Neural cell (in vitro differentiated cells): ENCODE data around the gene SLC37A2.

Source experiments
- CTCF ChIP-seq: fragments of 450-650 bp; IDR thresholded peaks from 2 replicates; pipeline ENCODE4 v1.5.1; 2014; ENCODE audit warnings: antibody characterized with exemption, mild to moderate bottlenecking, moderate library complexity; ENCODE audit not compliant: poor library complexity, severe bottlenecking
- EZH2 ChIP-seq: fragments of 200-600, 300-800 bp; shearing (Covaris generic), sonication (generic); IDR thresholded peaks from 2 replicates; pipeline ENCODE4 v1.6.1; 2014; ENCODE audit warnings: antibody characterized with exemption, low read length, borderline replicate concordance, mild to moderate bottlenecking; ENCODE audit not compliant: insufficient read depth, poor library complexity, severe bottlenecking
- MXI1 ChIP-seq: fragments of 450-650 bp; conservative IDR thresholded peaks from 2 replicates; pipeline ENCODE4 v1.6.1; 2014; ENCODE audit warnings: antibody characterized with exemption, mild to moderate bottlenecking; ENCODE audit not compliant: poor library complexity, severe bottlenecking
- POLR2AphosphoS5 ChIP-seq: IDR thresholded peaks from 2 replicates; pipeline ENCODE4 v1.6.1; 2012
- RAD21 ChIP-seq: fragments of 450-650 bp; conservative IDR thresholded peaks from 2 replicates; pipeline ENCODE4 v1.6.1; 2014; ENCODE audit warnings: antibody characterized with exemption, mild to moderate bottlenecking, moderate library complexity
- REST ChIP-seq: IDR thresholded peaks from 2 replicates; pipeline ENCODE4 v1.6.1; 2012; ENCODE audit warnings: borderline replicate concordance

GRCh38 chr11:125088123-125088522 is 25.0 kb downstream of the SLC37A2 start:
- TF ChIP-seq EZH2 (no peak), CTCF (no peak), REST (no peak), RAD21 (no peak), POLR2AphosphoS5 (no peak), MXI1 (no peak)
